ENCODE results near the gene CCDC97.
"Not testable (repeated sequence)": the region's sequence is repeated elsewhere in the genome, so short reads cannot be mapped to it uniquely, and the experiment has no call there.

Gene CCDC97

GRCh38 chr19:41274802-41275201, 35.2 kb upstream of the CCDC97 start:
- Histone ChIP-seq H3F3A (ENCODE audit: low read depth) (no peaks in the 10 kb centered on the region), H4K20me1 (ENCODE audit: insufficient read depth, low read length, poor library complexity, severe bottlenecking) (peaks cover 51% of the 10 kb centered on the region), H3K79me2 (ENCODE audit: insufficient read depth, low read length) (peaks cover 43% of the 10 kb centered on the region), H3K27me3 (ENCODE audit: insufficient read depth, low read length, poor library complexity, severe bottlenecking) (no peaks in the 10 kb centered on the region), H3K9me3 (ENCODE audit: insufficient read depth, low read depth, low read length) (no peaks in the 10 kb centered on the region), H2AFZ (ENCODE audit: low read length) (no peak overlapping the region), H3K4me1 (ENCODE audit: insufficient read depth, low read length, poor library complexity, severe bottlenecking) (no peaks in the 10 kb centered on the region), H3K36me3 (ENCODE audit: insufficient read depth, low read length) (peaks cover 94% of the 10 kb centered on the region), H3K9ac (ENCODE audit: low read depth, low read length, poor library complexity, severe bottlenecking) (no peak overlapping the region), H3K9me2 (replicated peaks; ENCODE audit: low read depth, low read length) (no peaks in the 10 kb centered on the region), H3K4me3 (ENCODE audit: low read length, poor library complexity, severe bottlenecking) (no peak overlapping the region), H3K4me2 (ENCODE audit: low read depth, low read length, poor library complexity, severe bottlenecking) (no peak overlapping the region)
- no peak for TF ChIP-seq EZH2phosphoT487 (IDR thresholded peaks at IDR 0.05; ENCODE audit: borderline replicate concordance)

GRCh38 chr19:41276231-41276630, 33.7 kb upstream of the CCDC97 start:
- Histone ChIP-seq H3K9me2 (replicated peaks; ENCODE audit: low read depth, low read length) (no peaks in the 10 kb centered on the region), H3K4me2 (ENCODE audit: low read depth, low read length, poor library complexity, severe bottlenecking) (no peak overlapping the region), H3K36me3 (ENCODE audit: insufficient read depth, low read length) (peaks cover 96% of the 10 kb centered on the region), H3K27me3 (ENCODE audit: insufficient read depth, low read length, poor library complexity, severe bottlenecking) (no peaks in the 10 kb centered on the region), H3K4me1 (ENCODE audit: insufficient read depth, low read length, poor library complexity, severe bottlenecking) (no peaks in the 10 kb centered on the region), H4K20me1 (ENCODE audit: insufficient read depth, low read length, poor library complexity, severe bottlenecking) (peaks cover 49% of the 10 kb centered on the region), H3K9me3 (ENCODE audit: insufficient read depth, low read depth, low read length) (no peaks in the 10 kb centered on the region), H3K9ac (ENCODE audit: low read depth, low read length, poor library complexity, severe bottlenecking) (no peak overlapping the region), H3K4me3 (ENCODE audit: low read length, poor library complexity, severe bottlenecking) (no peak overlapping the region), H2AFZ (ENCODE audit: low read length) (no peak overlapping the region), H3F3A (ENCODE audit: low read depth) (no peaks in the 10 kb centered on the region), H3K79me2 (ENCODE audit: insufficient read depth, low read length) (peaks cover 30% of the 10 kb centered on the region)
- no peak for TF ChIP-seq EZH2phosphoT487 (IDR thresholded peaks at IDR 0.05; ENCODE audit: borderline replicate concordance)
- TF ChIP-seq, protein P1, sequence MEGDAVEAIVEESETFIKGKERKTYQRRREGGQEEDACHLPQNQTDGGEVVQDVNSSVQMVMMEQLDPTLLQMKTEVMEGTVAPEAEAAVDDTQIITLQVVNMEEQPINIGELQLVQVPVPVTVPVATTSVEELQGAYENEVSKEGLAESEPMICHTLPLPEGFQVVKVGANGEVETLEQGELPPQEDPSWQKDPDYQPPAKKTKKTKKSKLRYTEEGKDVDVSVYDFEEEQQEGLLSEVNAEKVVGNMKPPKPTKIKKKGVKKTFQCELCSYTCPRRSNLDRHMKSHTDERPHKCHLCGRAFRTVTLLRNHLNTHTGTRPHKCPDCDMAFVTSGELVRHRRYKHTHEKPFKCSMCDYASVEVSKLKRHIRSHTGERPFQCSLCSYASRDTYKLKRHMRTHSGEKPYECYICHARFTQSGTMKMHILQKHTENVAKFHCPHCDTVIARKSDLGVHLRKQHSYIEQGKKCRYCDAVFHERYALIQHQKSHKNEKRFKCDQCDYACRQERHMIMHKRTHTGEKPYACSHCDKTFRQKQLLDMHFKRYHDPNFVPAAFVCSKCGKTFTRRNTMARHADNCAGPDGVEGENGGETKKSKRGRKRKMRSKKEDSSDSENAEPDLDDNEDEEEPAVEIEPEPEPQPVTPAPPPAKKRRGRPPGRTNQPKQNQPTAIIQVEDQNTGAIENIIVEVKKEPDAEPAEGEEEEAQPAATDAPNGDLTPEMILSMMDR (conservative IDR thresholded peaks at IDR 0.05; ENCODE audit: low read length) = no peak

- H3K27me3 ChIP-seq (ENCODE audit: insufficient read depth, low read length, poor library complexity, severe bottlenecking) = no peaks in the 10 kb centered on the region
- no peak for TF ChIP-seq EZH2phosphoT487 (IDR thresholded peaks at IDR 0.05; ENCODE audit: borderline replicate concordance)
- H3K9me3 ChIP-seq (ENCODE audit: insufficient read depth, low read depth, low read length) = no peaks in the 10 kb centered on the region
- H4K20me1 ChIP-seq (ENCODE audit: insufficient read depth, low read length, poor library complexity, severe bottlenecking) = peaks cover 34% of the 10 kb centered on the region
- H3K4me1 ChIP-seq (ENCODE audit: insufficient read depth, low read length, poor library complexity, severe bottlenecking) = no peaks in the 10 kb centered on the region
- H3K9me2 ChIP-seq (replicated peaks; ENCODE audit: low read depth, low read length) = no peaks in the 10 kb centered on the region
- H3K79me2 ChIP-seq (ENCODE audit: insufficient read depth, low read length) = peaks cover 7% of the 10 kb centered on the region
- H3K9ac ChIP-seq (ENCODE audit: low read depth, low read length, poor library complexity, severe bottlenecking) = no peak overlapping the region
- H3K4me3 ChIP-seq (ENCODE audit: low read length, poor library complexity, severe bottlenecking) = no peak overlapping the region
- peaks cover 94% of the 10 kb centered on the region for H3K36me3 ChIP-seq (ENCODE audit: insufficient read depth, low read length)
- no peak overlapping the region for H3K4me2 ChIP-seq (ENCODE audit: low read depth, low read length, poor library complexity, severe bottlenecking)
- no peak overlapping the region for H2AFZ ChIP-seq (ENCODE audit: low read length)
- no peaks in the 10 kb centered on the region for H3F3A ChIP-seq (ENCODE audit: low read depth)
Measured at GRCh38 chr19:41278478-41278877, 31.5 kb upstream of the CCDC97 start.

DNA sequence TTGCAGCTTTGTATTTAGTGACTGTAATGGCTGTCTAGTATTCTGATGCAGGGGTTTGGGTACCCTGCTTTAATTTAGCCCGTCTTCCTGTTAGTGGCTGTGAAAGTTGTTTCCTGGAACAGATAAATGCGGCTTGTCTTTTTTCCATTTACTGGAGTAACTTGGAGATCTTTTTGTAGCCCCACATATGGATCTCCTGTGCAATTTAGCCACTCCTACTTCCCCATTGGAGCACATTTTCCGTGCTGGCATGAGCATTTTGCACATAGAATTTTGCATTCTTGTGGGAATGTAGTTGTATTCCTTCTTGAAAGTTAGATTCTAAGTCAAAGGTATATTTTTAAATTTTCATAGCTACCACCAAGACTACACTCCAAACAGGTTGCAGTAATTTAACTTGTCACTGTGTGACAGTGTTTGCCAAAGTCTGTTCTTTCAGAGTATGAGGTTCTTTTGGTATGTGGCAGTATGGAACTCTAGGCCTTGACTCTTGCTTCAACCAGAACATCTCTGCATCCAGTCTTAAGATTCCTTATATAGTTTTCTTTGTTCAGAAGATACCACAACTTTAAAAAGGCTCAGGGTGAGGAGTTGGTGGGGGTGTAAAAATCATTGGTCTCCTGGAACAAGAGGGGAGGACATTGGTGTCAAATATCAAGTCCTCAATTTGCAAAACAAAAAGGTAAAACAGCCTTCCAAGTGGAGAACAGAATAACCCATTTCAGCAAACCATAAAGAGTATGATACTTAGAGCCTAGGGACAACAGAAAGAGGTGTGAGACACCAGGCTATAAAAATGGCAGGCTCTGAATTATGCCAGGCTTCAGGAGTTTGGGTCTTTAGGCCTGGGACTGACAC, 21.1 kb upstream of the CCDC97 start:
- Histone ChIP-seq H4K20me1 (ENCODE audit: insufficient read depth, low read length, poor library complexity, severe bottlenecking) (peaks cover 16% of the 10 kb centered on the region), H3K27me3 (ENCODE audit: insufficient read depth, low read length, poor library complexity, severe bottlenecking) (no peaks in the 10 kb centered on the region), H3K36me3 (ENCODE audit: insufficient read depth, low read length) (peaks cover 90% of the 10 kb centered on the region), H3K9me3 (ENCODE audit: insufficient read depth, low read depth, low read length) (no peaks in the 10 kb centered on the region), H3F3A (ENCODE audit: low read depth) (no peaks in the 10 kb centered on the region), H3K79me2 (ENCODE audit: insufficient read depth, low read length) (peaks cover 23% of the 10 kb centered on the region; the same call in 1 of the 2 replicates), H2AFZ (ENCODE audit: low read length) (no peak overlapping the region), H3K9me2 (replicated peaks; ENCODE audit: low read depth, low read length) (no peaks in the 10 kb centered on the region), H3K4me3 (ENCODE audit: low read length, poor library complexity, severe bottlenecking) (no peak overlapping the region), H3K4me1 (ENCODE audit: insufficient read depth, low read length, poor library complexity, severe bottlenecking) (no peaks in the 10 kb centered on the region), H3K4me2 (ENCODE audit: low read depth, low read length, poor library complexity, severe bottlenecking) (no peak overlapping the region), H3K9ac (ENCODE audit: low read depth, low read length, poor library complexity, severe bottlenecking) (no peak overlapping the region)
- TF ChIP-seq EZH2phosphoT487 (IDR thresholded peaks at IDR 0.05; ENCODE audit: borderline replicate concordance) = no peak
- TF ChIP-seq, protein P1 (conservative IDR thresholded peaks at IDR 0.05; ENCODE audit: low read length) = no peak

DNA sequence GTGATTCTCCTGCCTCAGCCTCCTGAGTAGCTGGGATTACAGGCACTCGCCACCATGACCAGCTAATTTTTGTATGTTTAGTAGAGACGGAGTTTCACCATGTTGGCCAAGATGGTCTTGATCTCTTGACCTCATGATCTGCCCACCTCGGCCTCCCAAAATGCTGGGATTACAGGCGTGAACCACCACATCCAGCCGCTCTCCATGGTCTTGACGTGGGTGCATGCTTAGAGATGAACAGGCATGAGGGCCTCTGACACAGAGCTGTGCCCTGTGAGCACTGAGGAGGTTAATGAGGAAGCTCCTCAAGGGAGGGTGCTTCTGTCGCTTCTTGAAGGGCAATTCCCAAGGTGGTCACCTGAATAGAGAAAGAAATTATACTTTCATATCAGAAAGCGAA, 20.2 kb upstream of the CCDC97 start:
- H3K9me2 ChIP-seq (replicated peaks; ENCODE audit: low read depth, low read length); H3K9me3 ChIP-seq (ENCODE audit: insufficient read depth, low read depth, low read length); H3K9ac ChIP-seq (ENCODE audit: low read depth, low read length, poor library complexity, severe bottlenecking); H3K4me2 ChIP-seq (ENCODE audit: low read depth, low read length, poor library complexity, severe bottlenecking); H2AFZ ChIP-seq (ENCODE audit: low read length); H3K4me1 ChIP-seq (ENCODE audit: insufficient read depth, low read length, poor library complexity, severe bottlenecking); H3F3A ChIP-seq (ENCODE audit: low read depth); H3K4me3 ChIP-seq (ENCODE audit: low read length, poor library complexity, severe bottlenecking); H3K27me3 ChIP-seq (ENCODE audit: insufficient read depth, low read length, poor library complexity, severe bottlenecking): not testable (repeated sequence)
- H3K36me3 ChIP-seq (ENCODE audit: insufficient read depth, low read length) = peaks cover 91% of the 10 kb centered on the region
- H4K20me1 ChIP-seq (ENCODE audit: insufficient read depth, low read length, poor library complexity, severe bottlenecking) = peaks cover 13% of the 10 kb centered on the region
- peaks cover 23% of the 10 kb centered on the region; the same call in 1 of the 2 replicates for H3K79me2 ChIP-seq (ENCODE audit: insufficient read depth, low read length)

All from Loucy (cell line).